Esophagus muscularis mucosa (tissue), 4 donors: ENCODE measurements around the gene DLGAP4. TPM values are rescaled to one million over a fixed set of nuclear protein-coding genes. Genes with fewer than 3 reads are reported as not detected.

Experiments
- DNase-seq: peaks from one replicate; pipeline ENCODE4 v3.0.0-alpha.2; 2017; ENCODE audit errors: extremely low spot score
- H3K27ac ChIP-seq, 4 donors: fragments of 200-600 bp; sonication (generic); replicated peaks in 1 of 4; 1 replicate in 3 of 4; 2 replicates in 1 of 4; pipeline ENCODE4 v1.5.1; 2016 to 2019; ENCODE audit warnings: mild to moderate bottlenecking in 1 of 4
- H3K27me3 ChIP-seq, 4 donors: fragments of 200-600 bp; sonication (generic); one replicate each; pipeline versions ENCODE4 v1.5.1 to v1.6.0; 2016 to 2019
- H3K36me3 ChIP-seq, 4 donors: fragments of 200-600 bp; sonication (generic); one replicate each; pipeline ENCODE4 v1.5.1; 2016 to 2019
- H3K4me1 ChIP-seq, 4 donors: fragments of 200-600 bp; sonication (generic); one replicate each; pipeline ENCODE4 v1.5.1; 2016 to 2019
- H3K4me3 ChIP-seq, 4 donors: fragments of 200-600 bp; sonication (generic); 1 replicate in 2 of 4; 2 replicates in 2 of 4; pipeline ENCODE4 v1.5.1; 2016 to 2019; ENCODE audit warnings: mild to moderate bottlenecking in 4 of 4, moderate library complexity in 1 of 4
- H3K9me3 ChIP-seq, 4 donors: fragments of 200-600 bp; sonication (generic); 1 replicate in 3 of 4; 2 replicates in 1 of 4; pipeline ENCODE4 v1.5.1; 2016 to 2019
- CTCF ChIP-seq, 3 experiments: fragments of 200-600 bp in 2 of 3; fragments of 450-650 bp in 1 of 3; sonication (generic) in 2 of 3; IDR thresholded peaks; one replicate each; pipeline ENCODE4 v1.5.1; 2017 to 2019; ENCODE audit warnings: antibody characterized with exemption in 3 of 3, mild to moderate bottlenecking in 2 of 3, moderate library complexity in 1 of 3
- EP300 ChIP-seq: sonication (generic); formaldehyde crosslinking; IDR thresholded peaks from one replicate; pipeline ENCODE4 v1.6.1; 2017; ENCODE audit warnings: antibody characterized with exemption
- POLR2A ChIP-seq: fragments of 450-650 bp; IDR thresholded peaks from one replicate; pipeline ENCODE4 v1.6.1; 2017; ENCODE audit warnings: antibody characterized with exemption, moderate library complexity, mild to moderate bottlenecking, low read depth
- POLR2AphosphoS5 ChIP-seq, 2 donors: sonication (generic); formaldehyde crosslinking; IDR thresholded peaks; one replicate each; pipeline ENCODE4 v1.6.1; 2017; ENCODE audit warnings: antibody characterized with exemption in 2 of 2
- whole genome bisulfite sequencing: methylation state at CpG from one replicate; pipeline ENCODE4 v1.1.5; 2018; 5-methylcytosine and 5-hydroxymethylcytosine counted together
- intact Hi-C: fragments of 100-400 bp; cut with DNase I; formaldehyde crosslinking; loops from one replicate; pipeline ENCODE4 v1.15.1; 2023
- total RNA-seq, 4 donors: library from RNA; depleted of rRNA; stranded (reverse); fragments of >200 nt; gene quantifications; one replicate each; pipeline versions ENCODE4 v1.1.0 to v1.2.1, GENCODE V29; 2016

The DLGAP4 gene
- total RNA-seq, 4 donors from 2014 or later = 43.6 to 90.0 (median 48.8) TPM

DNA sequence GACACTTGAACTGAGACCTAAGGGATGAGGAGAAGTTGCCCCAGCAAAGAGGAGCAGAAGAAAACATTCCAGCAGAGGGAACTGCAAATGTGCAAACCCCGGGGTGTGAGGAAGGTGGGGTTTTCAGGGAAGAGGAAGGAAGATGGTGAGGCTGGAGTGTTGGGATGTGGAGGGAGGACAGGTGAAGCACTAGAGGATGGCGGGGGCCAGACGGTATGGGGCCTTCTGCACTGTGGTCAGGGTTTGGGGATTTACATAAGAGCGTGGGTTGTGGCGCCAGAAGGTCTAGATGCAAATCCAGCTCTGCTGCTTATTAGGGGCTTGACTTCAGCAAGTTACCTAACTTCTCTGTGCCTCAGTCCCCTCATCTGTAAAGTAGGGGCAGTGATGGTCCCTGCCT is 16.0 kb downstream of the DLGAP4 start:
- Histone ChIP-seq H3K36me3 (no peaks in the 10 kb centered on the region), H3K27ac (no peak overlapping the region), H3K27me3 (peaks cover 0 to 21% (median 0%) of the 10 kb centered on the region in 4 donors), H3K4me3 (no peak overlapping the region), H3K9me3 (peaks cover 0 to 25% (median 11%) of the 10 kb centered on the region in 4 donors), H3K4me1 (no peaks in the 10 kb centered on the region)
- no peak for TF ChIP-seq EP300
- no peak for TF ChIP-seq POLR2A
- TF ChIP-seq POLR2AphosphoS5 (IDR thresholded peaks at IDR 0.05) = no peak
- no peak for TF ChIP-seq CTCF (IDR thresholded peaks at IDR 0.05)
- DNase-seq = no peak
- 59% methylated on average over 5 of the region's 5 CpGs for WGBS
- intact Hi-C loops = no loop called here

DNA sequence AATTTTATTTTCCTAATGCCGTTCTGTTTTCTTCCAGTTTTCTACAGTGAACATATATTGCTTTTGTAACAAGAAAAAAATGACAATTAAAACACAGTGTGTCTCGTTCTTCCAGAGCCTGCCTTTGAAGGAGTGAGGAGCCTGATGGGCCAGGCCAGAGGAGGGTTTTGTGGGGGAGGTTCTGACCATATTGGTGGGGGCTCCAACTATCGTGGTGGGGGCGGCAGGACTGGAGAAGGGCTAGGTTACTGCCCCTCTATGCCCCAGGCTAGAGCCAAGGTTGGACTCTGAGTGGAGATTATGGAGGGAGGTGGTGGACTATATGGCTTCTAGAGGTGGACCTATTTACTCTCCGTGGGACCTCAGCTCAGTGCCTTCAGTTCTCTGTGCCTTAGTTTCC is 24.0 kb downstream of the DLGAP4 start:
- DNase-seq = no peak
- TF ChIP-seq CTCF (IDR thresholded peaks at IDR 0.05) = no peak
- TF ChIP-seq POLR2A = no peak
- no peak for TF ChIP-seq POLR2AphosphoS5 (IDR thresholded peaks at IDR 0.05)
- TF ChIP-seq EP300 = no peak
- peaks cover 0 to 18% (median 4%) of the 10 kb centered on the region in 4 donors for H3K9me3 ChIP-seq
- intact Hi-C loops = no loop called here
- 87% methylated on average over 5 of the region's 5 CpGs for WGBS
- no peaks in the 10 kb centered on the region for H3K36me3 ChIP-seq
- H3K4me3 ChIP-seq = no peak overlapping the region
- no peak overlapping the region for H3K27ac ChIP-seq
- peaks cover 0 to 42% (median 0%) of the 10 kb centered on the region in 4 donors for H3K27me3 ChIP-seq
- no peaks in the 10 kb centered on the region for H3K4me1 ChIP-seq

DNA sequence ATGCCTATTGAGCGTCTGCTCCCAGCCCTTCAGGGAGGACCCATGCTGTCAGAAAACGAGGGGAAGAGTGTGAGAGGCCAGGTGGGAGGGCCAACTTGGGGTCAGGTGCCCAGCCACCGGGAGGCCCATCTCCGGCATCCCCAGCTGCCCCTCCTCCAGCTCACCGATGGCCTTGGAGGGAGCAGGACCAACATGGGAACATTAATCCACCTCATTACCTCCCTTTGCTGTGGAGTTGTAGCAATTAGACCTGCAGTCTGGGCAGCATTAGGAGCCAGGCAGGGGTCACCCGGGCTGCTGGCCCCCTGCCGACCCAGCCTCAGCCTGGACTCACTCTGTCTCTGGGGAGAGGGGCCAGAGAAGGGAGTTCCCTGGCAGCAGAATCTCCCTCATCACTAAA is 25.1 kb downstream of the DLGAP4 start:
- Histone ChIP-seq H3K27ac (no peak overlapping the region), H3K9me3 (peaks cover 0 to 6% (median under 1%) of the 10 kb centered on the region in 4 donors), H3K4me3 (no peak overlapping the region), H3K36me3 (no peaks in the 10 kb centered on the region), H3K27me3 (peaks cover 0 to 53% (median 0%) of the 10 kb centered on the region in 4 donors), H3K4me1 (no peaks in the 10 kb centered on the region)
- no peak for DNase-seq
- WGBS = 17% methylated on average over 6 of the region's 7 CpGs
- TF ChIP-seq POLR2AphosphoS5 (IDR thresholded peaks at IDR 0.05) (no peak), EP300 (no peak), CTCF (IDR thresholded peaks at IDR 0.05) (no peak), POLR2A (no peak)
- intact Hi-C loops = no loop called here

GRCh38 chr20:36333841-36334240 is 27.7 kb downstream of the DLGAP4 start:
- Histone ChIP-seq H3K36me3 (no peaks in the 10 kb centered on the region), H3K4me3 (no peak overlapping the region), H3K4me1 (no peaks in the 10 kb centered on the region), H3K27ac (no peak overlapping the region), H3K27me3 (peaks cover 0 to 77% (median 0%) of the 10 kb centered on the region in 4 donors), H3K9me3 (no peaks in the 10 kb centered on the region)
- no peak for TF ChIP-seq EP300
- no peak for TF ChIP-seq POLR2A
- TF ChIP-seq POLR2AphosphoS5 (IDR thresholded peaks at IDR 0.05) = no peak
- TF ChIP-seq CTCF (IDR thresholded peaks at IDR 0.05) = no peak
- no peak for DNase-seq
- intact Hi-C loops = no loop called here
- WGBS = 93% methylated on average over 3 of the region's 5 CpGs
